ENCODE measurements around the gene DISC1.

The DISC1 gene

GRCh38 chr1:231918239-231919015, 291.8 kb downstream of the DISC1 start:
- no peak for DNase-seq

GRCh38 chr1:231919239-231919885, 292.8 kb downstream of the DISC1 start:
- no peak for DNase-seq

GRCh38 chr1:231919886-231920285, 293.3 kb downstream of the DISC1 start:
- no peak for DNase-seq

- DNase-seq: no peak
Observed at GRCh38 chr1:231921646-231922345, 295.2 kb downstream of the DISC1 start.

- no peak for DNase-seq
Observed at GRCh38 chr1:231923491-231924041, 297.0 kb downstream of the DISC1 start.

GRCh38 chr1:231924180-231924579, 297.6 kb downstream of the DISC1 start:
- DNase-seq: peak; percentile 68

- DNase-seq: no peak
Observed at GRCh38 chr1:231925864-231926263, 299.3 kb downstream of the DISC1 start.

- no peak for DNase-seq
Observed at GRCh38 chr1:231926340-231926739, 299.8 kb downstream of the DISC1 start.

GRCh38 chr1:231926933-231927332, 300.3 kb downstream of the DISC1 start:
- no peak for DNase-seq

- peak; percentile 48 for DNase-seq
Observed at GRCh38 chr1:231927431-231927830, 300.8 kb downstream of the DISC1 start.

GRCh38 chr1:231929311-231929710, 302.7 kb downstream of the DISC1 start:
- DNase-seq: no peak

GRCh38 chr1:231930257-231930947, 303.8 kb downstream of the DISC1 start:
- no peak for DNase-seq

- DNase-seq: no peak
Observed at GRCh38 chr1:231931146-231931545, 304.6 kb downstream of the DISC1 start.

- no peak for DNase-seq
Observed at GRCh38 chr1:231931846-231932454, 305.4 kb downstream of the DISC1 start.

- DNase-seq: no peak
Observed at GRCh38 chr1:231933711-231934626, 307.4 kb downstream of the DISC1 start.

- DNase-seq: peak; percentile 82
Observed at GRCh38 chr1:231934797-231935196, 308.2 kb downstream of the DISC1 start.

- peak; percentile 56 for DNase-seq
Observed at GRCh38 chr1:231935856-231936255, 309.3 kb downstream of the DISC1 start.

- no peak for DNase-seq
Observed at GRCh38 chr1:231936983-231937775, 310.6 kb downstream of the DISC1 start.

- DNase-seq: no peak
Observed at GRCh38 chr1:231938211-231938610, 311.6 kb downstream of the DISC1 start.

- DNase-seq: no peak
Observed at GRCh38 chr1:231938711-231939110, 312.1 kb downstream of the DISC1 start.
